ENCODE results near the gene POLE2. TPM values are rescaled to one million over a fixed set of nuclear protein-coding genes. Genes with fewer than 3 reads are reported as not detected.

The POLE2 gene
- total and polyA plus RNA-seq, 2 of the 13 experiments (the other 11 are each of a cell fraction or from before 2014, with no cell fraction given) = 16.6 to 37.0 TPM

DNA sequence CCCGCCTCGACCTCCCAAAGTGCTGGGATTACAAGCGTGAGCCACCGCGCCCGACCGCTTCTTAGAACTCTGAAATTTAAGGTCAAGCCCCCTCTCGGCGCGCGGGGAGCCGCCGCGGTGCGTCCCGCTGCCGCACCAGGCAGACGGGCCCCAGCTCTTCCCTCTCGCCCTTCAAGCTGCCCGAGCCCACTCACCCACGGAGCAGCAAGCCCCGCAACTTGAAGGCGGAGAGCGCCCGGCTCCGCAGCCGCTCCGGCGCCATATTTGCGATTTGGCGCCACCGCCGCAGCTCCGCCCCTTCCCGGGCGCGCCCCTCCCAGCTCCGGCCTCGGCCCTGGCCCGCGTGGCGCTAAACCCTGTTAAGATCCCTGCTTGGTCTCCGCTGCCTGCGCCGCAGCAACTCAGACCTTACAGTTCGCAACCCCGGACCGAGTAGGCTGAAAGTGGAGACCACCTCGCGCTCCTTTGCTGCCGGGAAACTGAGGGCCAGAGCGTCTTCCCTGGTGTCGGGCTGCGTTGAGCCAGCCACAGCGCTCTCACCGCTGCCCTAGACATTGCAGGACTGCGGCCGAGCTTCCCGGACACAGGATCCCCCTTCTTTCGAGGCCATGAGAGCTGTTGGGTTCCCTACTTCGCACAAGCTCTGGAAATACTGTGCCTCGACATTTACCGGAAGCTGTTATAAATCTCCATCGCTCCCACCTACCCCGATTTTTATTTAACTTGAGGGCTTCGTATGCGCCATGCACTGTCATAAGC, at the start of gene POLE2 (continued):
- TF ChIP-seq, protein P1, sequence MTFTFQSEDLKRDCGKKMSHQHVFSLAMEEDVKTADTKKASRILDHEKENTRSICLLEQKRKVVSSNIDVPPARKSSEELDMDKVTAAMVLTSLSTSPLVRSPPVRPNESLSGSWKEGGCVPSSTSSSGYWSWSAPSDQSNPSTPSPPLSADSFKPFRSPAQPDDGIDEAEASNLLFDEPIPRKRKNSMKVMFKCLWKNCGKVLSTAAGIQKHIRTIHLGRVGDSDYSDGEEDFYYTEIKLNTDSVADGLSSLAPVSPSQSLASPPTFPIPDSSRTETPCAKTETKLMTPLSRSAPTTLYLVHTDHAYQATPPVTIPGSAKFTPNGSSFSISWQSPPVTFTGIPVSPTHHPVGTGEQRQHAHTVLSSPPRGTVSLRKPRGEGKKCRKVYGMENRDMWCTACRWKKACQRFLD (CRISPR knock-in tag; IDR thresholded peaks at IDR 0.05; ENCODE audit: borderline replicate concordance) = peak; percentile 85; the same call in 1 of the 2 replicates
- no peak for TF ChIP-seq ZNF841 (CRISPR knock-in tag; IDR thresholded peaks at IDR 0.05; ENCODE audit: borderline replicate concordance)
- peak; percentile 56; the same call in 1 of the 2 replicates for TF ChIP-seq SATB2 (CRISPR knock-in tag; IDR thresholded peaks at IDR 0.05)
- TF ChIP-seq HOXA9 (CRISPR knock-in tag; IDR thresholded peaks at IDR 0.05; ENCODE audit: borderline replicate concordance) = 0 out of 2 replicates have a peak, but pooled peaks have one; percentile 43
- peak; percentile 92; the same call in 1 of the 2 replicates for TF ChIP-seq HES4 (CRISPR knock-in tag; IDR thresholded peaks at IDR 0.05; ENCODE audit: borderline replicate concordance)
- TF ChIP-seq, protein P2, sequence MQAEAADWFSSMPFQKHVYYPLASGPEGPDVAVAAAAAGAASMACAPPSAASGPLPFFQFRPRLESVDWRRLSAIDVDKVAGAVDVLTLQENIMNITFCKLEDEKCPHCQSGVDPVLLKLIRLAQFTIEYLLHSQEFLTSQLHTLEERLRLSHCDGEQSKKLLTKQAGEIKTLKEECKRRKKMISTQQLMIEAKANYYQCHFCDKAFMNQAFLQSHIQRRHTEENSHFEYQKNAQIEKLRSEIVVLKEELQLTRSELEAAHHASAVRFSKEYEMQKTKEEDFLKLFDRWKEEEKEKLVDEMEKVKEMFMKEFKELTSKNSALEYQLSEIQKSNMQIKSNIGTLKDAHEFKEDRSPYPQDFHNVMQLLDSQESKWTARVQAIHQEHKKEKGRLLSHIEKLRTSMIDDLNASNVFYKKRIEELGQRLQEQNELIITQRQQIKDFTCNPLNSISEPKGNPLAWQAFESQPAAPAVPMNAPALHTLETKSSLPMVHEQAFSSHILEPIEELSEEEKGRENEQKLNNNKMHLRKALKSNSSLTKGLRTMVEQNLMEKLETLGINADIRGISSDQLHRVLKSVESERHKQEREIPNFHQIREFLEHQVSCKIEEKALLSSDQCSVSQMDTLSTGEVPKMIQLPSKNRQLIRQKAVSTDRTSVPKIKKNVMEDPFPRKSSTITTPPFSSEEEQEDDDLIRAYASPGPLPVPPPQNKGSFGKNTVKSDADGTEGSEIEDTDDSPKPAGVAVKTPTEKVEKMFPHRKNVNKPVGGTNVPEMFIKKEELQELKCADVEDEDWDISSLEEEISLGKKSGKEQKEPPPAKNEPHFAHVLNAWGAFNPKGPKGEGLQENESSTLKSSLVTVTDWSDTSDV (CRISPR knock-in tag; IDR thresholded peaks at IDR 0.05) = no peak
- TF ChIP-seq ZFX (CRISPR knock-in tag; IDR thresholded peaks at IDR 0.05; ENCODE audit: low read depth) = peak; percentile 93
- no peak for TF ChIP-seq ZNF629 (CRISPR knock-in tag; conservative IDR thresholded peaks at IDR 0.05)
- TF ChIP-seq PHF5A (CRISPR knock-in tag; IDR thresholded peaks at IDR 0.05; ENCODE audit: low read depth, unreplicated experiment) = no peak
- TF ChIP-seq ARNT (IDR thresholded peaks at IDR 0.05) = no peak
- TF ChIP-seq TCF7 (IDR thresholded peaks at IDR 0.05; ENCODE audit: low read depth) = no peak
- TF ChIP-seq THAP11 (CRISPR knock-in tag; IDR thresholded peaks at IDR 0.05) = peak; percentile 63; the same call in 1 of the 2 replicates
- 0 out of 2 replicates have a peak, but pooled peaks have one; percentile 66 for TF ChIP-seq NFATC3 (CRISPR knock-in tag; IDR thresholded peaks at IDR 0.05)
- peak; percentile 44; the same call in 1 of the 2 replicates for TF ChIP-seq GATAD1 (CRISPR knock-in tag; IDR thresholded peaks at IDR 0.05)
- no peak for TF ChIP-seq ZKSCAN1 (IDR thresholded peaks at IDR 0.05; ENCODE audit: low read length)
- TF ChIP-seq ZNF232 (CRISPR knock-in tag; IDR thresholded peaks at IDR 0.05; ENCODE audit: borderline replicate concordance) = peak; percentile 79; the same call in 1 of the 2 replicates
- no peak for TF ChIP-seq ZNF282 (IDR thresholded peaks at IDR 0.05; ENCODE audit: partially characterized antibody)
- TF ChIP-seq, protein P3, sequence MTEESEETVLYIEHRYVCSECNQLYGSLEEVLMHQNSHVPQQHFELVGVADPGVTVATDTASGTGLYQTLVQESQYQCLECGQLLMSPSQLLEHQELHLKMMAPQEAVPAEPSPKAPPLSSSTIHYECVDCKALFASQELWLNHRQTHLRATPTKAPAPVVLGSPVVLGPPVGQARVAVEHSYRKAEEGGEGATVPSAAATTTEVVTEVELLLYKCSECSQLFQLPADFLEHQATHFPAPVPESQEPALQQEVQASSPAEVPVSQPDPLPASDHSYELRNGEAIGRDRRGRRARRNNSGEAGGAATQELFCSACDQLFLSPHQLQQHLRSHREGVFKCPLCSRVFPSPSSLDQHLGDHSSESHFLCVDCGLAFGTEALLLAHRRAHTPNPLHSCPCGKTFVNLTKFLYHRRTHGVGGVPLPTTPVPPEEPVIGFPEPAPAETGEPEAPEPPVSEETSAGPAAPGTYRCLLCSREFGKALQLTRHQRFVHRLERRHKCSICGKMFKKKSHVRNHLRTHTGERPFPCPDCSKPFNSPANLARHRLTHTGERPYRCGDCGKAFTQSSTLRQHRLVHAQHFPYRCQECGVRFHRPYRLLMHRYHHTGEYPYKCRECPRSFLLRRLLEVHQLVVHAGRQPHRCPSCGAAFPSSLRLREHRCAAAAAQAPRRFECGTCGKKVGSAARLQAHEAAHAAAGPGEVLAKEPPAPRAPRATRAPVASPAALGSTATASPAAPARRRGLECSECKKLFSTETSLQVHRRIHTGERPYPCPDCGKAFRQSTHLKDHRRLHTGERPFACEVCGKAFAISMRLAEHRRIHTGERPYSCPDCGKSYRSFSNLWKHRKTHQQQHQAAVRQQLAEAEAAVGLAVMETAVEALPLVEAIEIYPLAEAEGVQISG (CRISPR knock-in tag; IDR thresholded peaks at IDR 0.05) = peak; percentile 92
- TF ChIP-seq TP53 (CRISPR knock-in tag; conservative IDR thresholded peaks at IDR 0.05) = no peak
- TF ChIP-seq, protein P4, sequence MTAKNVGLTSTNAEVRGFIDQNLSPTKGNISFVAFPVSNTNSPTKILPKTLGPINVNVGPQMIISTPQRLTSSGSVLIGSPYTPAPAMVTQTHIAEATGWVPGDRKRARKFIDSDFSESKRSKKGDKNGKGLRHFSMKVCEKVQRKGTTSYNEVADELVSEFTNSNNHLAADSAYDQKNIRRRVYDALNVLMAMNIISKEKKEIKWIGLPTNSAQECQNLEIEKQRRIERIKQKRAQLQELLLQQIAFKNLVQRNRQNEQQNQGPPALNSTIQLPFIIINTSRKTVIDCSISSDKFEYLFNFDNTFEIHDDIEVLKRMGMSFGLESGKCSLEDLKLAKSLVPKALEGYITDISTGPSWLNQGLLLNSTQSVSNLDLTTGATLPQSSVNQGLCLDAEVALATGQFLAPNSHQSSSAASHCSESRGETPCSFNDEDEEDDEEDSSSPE (CRISPR knock-in tag; IDR thresholded peaks at IDR 0.05) = peak; percentile 98
- TF ChIP-seq SMC3 (IDR thresholded peaks at IDR 0.05; ENCODE audit: low read length) = no peak
- TF ChIP-seq NR2C2 (CRISPR knock-in tag; IDR thresholded peaks at IDR 0.05; ENCODE audit: borderline replicate concordance) = no peak
- TF ChIP-seq ZNF850 (CRISPR knock-in tag; conservative IDR thresholded peaks at IDR 0.05) = 0 out of 2 replicates have a peak, but pooled peaks have one; percentile 30
